ENCODE measurements around the gene JDP2. TPM values are rescaled to one million over a fixed set of nuclear protein-coding genes. Genes with fewer than 3 reads are reported as not detected.

The JDP2 gene
- total RNA-seq, 2 donors from 2014 or later: 15.7 to 23.1 TPM

DNA sequence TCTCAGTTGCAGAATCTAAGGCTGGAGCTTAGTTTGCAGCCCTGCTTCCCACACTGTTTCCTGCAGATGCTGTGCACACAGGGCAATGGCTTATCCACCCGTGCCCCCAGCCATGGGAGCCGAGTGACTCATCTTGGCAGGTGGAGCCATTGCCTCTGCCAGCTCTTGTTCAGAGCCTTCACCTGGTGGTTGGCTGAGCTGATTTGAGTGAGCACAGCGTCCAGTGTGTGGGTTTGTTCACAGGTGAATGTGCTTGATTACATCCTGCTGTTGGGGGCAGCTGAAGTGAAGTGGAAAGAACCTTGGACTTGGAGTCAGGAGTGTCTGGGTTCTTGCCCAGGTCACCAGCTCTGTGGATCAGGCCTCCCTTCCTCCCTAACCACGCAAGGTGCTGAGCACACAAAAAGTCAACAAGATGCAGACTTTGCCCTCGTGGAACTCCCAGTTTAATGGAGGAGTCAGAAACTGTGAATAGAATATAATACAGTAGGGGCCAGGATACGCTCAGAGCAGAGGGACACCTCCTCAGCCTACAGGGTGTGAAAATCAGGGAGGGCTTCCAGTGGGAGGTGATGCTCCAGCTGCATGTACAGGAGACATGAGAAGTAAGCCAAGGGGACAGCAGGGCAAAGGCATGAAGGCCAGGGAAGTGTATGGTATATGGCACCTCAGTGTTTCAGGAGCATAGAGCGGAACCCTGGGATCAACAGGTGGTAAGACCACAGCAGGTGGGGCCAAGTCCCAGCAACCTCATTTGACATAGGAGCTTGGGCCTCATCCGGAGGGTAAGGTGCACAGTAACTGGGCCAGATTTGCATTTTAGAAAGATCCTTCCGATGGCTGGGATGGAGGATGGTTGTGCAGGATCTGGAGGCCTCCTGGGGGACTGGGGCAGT is 22.8 kb downstream of the JDP2 start:
- Mint-ChIP-seq H3K36me3 (ENCODE audit: low read depth) (no peaks in the 10 kb centered on the region), H3K4me3 (no peak overlapping the region), H3K9me3 (no peaks in the 10 kb centered on the region), H3K27me3 (ENCODE audit: insufficient read depth) (no peaks in the 10 kb centered on the region), H3K27ac (no peak overlapping the region), H3K4me1 (peaks cover 27% of the 10 kb centered on the region)
- no peak overlapping the region for H3K27ac ChIP-seq (ENCODE audit: low read depth, low read length)
- H3K9ac ChIP-seq (ENCODE audit: extremely low read depth, low read length, poor library complexity, severe bottlenecking): no peak overlapping the region
- peak; percentile 51 for DNase-seq
- TF ChIP-seq, protein P1, sequence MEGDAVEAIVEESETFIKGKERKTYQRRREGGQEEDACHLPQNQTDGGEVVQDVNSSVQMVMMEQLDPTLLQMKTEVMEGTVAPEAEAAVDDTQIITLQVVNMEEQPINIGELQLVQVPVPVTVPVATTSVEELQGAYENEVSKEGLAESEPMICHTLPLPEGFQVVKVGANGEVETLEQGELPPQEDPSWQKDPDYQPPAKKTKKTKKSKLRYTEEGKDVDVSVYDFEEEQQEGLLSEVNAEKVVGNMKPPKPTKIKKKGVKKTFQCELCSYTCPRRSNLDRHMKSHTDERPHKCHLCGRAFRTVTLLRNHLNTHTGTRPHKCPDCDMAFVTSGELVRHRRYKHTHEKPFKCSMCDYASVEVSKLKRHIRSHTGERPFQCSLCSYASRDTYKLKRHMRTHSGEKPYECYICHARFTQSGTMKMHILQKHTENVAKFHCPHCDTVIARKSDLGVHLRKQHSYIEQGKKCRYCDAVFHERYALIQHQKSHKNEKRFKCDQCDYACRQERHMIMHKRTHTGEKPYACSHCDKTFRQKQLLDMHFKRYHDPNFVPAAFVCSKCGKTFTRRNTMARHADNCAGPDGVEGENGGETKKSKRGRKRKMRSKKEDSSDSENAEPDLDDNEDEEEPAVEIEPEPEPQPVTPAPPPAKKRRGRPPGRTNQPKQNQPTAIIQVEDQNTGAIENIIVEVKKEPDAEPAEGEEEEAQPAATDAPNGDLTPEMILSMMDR (conservative IDR thresholded peaks at IDR 0.05): no peak
- no peaks in the 10 kb centered on the region for H3K9me3 ChIP-seq (ENCODE audit: control insufficient read depth, low read length)
- peaks cover 16% of the 10 kb centered on the region for H3K4me1 ChIP-seq (ENCODE audit: control insufficient read depth, insufficient read depth, low read length)
- no peak overlapping the region for H3K4me3 ChIP-seq (ENCODE audit: low read length)
- H3K36me3 ChIP-seq (ENCODE audit: control insufficient read depth, insufficient read depth, low read length): no peaks in the 10 kb centered on the region
- no peaks in the 10 kb centered on the region for H3K27me3 ChIP-seq (ENCODE audit: control insufficient read depth, insufficient read depth, low read length, poor library complexity, severe bottlenecking)
- WGBS, 2 experiments (ENCODE audit: insufficient coverage in 1 of 2, insufficient read length in 1 of 2): 93 to 96% methylated on average over 6 to 9 of the region's 9 CpGs

DNA sequence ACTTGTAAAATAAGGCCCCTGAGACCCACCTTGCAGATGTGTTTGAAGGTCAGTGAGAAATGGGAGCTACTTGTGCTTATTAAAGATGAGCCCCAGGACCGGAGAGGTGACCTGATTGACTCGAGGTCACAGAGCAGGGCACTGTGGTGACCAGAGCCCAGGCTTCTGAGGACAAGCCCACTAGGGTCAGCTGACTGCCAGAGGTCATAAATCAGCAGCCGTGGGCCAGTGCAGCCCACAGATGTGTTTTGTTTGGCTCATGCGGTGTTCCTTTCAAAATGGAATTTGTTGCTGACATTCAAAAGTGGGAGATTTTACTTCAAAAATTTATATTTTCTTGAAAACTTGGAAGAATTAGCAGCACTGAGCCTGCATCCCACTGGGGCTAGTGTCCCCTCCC is 24.5 kb downstream of the JDP2 start:
- Histone ChIP-seq H3K27ac (ENCODE audit: low read depth, low read length) (peak overlapping the region; percentile 94), H3K4me1 (ENCODE audit: control insufficient read depth, insufficient read depth, low read length) (peaks cover 16% of the 10 kb centered on the region), H3K4me3 (ENCODE audit: low read length) (no peak overlapping the region), H3K36me3 (ENCODE audit: control insufficient read depth, insufficient read depth, low read length) (no peaks in the 10 kb centered on the region), H3K9ac (ENCODE audit: extremely low read depth, low read length, poor library complexity, severe bottlenecking) (peak overlapping the region; percentile 87), H3K27me3 (ENCODE audit: control insufficient read depth, insufficient read depth, low read length, poor library complexity, severe bottlenecking) (no peaks in the 10 kb centered on the region), H3K9me3 (ENCODE audit: control insufficient read depth, low read length) (no peaks in the 10 kb centered on the region)
- DNase-seq: peak; percentile 52
- peak overlapping the region; percentile 98 for H3K27ac Mint-ChIP-seq
- WGBS, 2 experiments (ENCODE audit: insufficient coverage in 1 of 2, insufficient read length in 1 of 2): 52 to 86% methylated on average over 3 to 4 of the region's 4 CpGs
- TF ChIP-seq, protein P1 (conservative IDR thresholded peaks at IDR 0.05): no peak
- H3K27me3 Mint-ChIP-seq (ENCODE audit: insufficient read depth): no peaks in the 10 kb centered on the region
- peaks cover 31% of the 10 kb centered on the region for H3K4me1 Mint-ChIP-seq
- no peaks in the 10 kb centered on the region for H3K9me3 Mint-ChIP-seq
- peak overlapping the region; percentile 4 for H3K4me3 Mint-ChIP-seq
- H3K36me3 Mint-ChIP-seq (ENCODE audit: low read depth): no peaks in the 10 kb centered on the region

DNA sequence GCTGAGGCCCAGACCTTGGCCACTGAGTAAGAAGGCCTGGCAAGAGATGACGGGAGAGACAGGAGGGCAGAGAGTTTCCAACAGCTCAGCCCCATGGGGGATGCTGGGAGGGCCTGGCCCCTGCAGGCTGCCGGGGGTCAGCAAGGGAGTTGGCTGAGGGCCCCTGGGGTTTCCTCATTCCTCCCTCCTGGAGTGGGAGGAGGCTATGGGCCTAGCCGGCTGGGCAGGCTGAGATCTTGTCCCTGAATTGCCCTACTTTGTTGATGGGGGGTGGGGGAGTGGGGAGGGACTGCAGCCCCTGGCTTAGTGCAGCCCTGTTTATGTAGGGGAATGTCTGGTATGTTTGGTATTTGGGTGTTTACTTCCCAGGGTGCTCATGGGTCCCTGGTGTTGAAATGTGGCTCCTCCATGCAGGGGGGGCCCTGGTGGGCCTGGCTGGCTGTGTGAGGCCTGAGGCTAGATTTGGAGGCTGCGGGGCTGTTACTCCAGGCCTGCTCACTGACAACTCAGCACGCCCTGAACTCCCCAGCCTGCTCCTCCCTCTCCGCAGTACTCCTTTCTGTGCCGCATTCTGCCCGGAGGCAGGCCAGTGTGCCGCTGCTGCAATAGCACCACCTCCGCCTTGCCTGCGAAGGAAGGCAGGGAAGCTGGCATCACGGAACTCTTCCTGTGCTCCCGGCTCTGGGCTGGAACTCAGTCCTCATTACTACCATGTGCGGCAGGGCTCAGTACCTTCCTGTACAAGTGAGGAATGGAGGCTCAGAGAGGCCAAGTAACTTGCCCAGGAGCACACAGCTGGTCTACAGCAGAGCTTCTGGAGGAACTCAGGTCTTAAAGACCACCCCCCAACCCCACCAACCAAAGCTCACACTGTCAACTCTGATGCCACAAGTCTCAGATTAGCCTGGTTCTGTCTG is 25.3 kb downstream of the JDP2 start:
- Mint-ChIP-seq H3K36me3 (ENCODE audit: low read depth) (peaks cover 3% of the 10 kb centered on the region), H3K9me3 (no peaks in the 10 kb centered on the region), H3K4me1 (peaks cover 33% of the 10 kb centered on the region), H3K27me3 (ENCODE audit: insufficient read depth) (no peaks in the 10 kb centered on the region), H3K4me3 (peak overlapping the region; percentile 4), H3K27ac (peak overlapping the region; percentile 98)
- 47 to 55% methylated on average over 2 to 14 of the region's 14 CpGs for WGBS, 2 experiments (ENCODE audit: insufficient coverage in 1 of 2, insufficient read length in 1 of 2)
- TF ChIP-seq, protein P1 (conservative IDR thresholded peaks at IDR 0.05): no peak
- Histone ChIP-seq H3K36me3 (ENCODE audit: control insufficient read depth, insufficient read depth, low read length) (no peaks in the 10 kb centered on the region), H3K9me3 (ENCODE audit: control insufficient read depth, low read length) (no peaks in the 10 kb centered on the region), H3K27me3 (ENCODE audit: control insufficient read depth, insufficient read depth, low read length, poor library complexity, severe bottlenecking) (no peaks in the 10 kb centered on the region), H3K4me3 (ENCODE audit: low read length) (no peak overlapping the region), H3K4me1 (ENCODE audit: control insufficient read depth, insufficient read depth, low read length) (peaks cover 16% of the 10 kb centered on the region), H3K27ac (ENCODE audit: low read depth, low read length) (peak overlapping the region; percentile 94), H3K9ac (ENCODE audit: extremely low read depth, low read length, poor library complexity, severe bottlenecking) (peak overlapping the region; percentile 87)
- peak; percentile 94 for DNase-seq

Measured in endodermal cell (in vitro differentiated cells).